ENCODE data around the gene PHOSPHO2. TPM values are rescaled to one million over a fixed set of nuclear protein-coding genes. Genes with fewer than 3 reads are reported as not detected.

Gene PHOSPHO2
- total RNA-seq, 1 donor from 2014 or later: 5.5 TPM

GRCh38 chr2:169729274-169729605, 35.0 kb downstream of the PHOSPHO2 start:
- DNase-seq (no peak), ATAC-seq (no peak)
- Histone ChIP-seq H3K9me3 (no peaks in the 10 kb centered on the region), H3K4me1 (no peaks in the 10 kb centered on the region), H3K27ac (no peak overlapping the region), H3K4me3 (no peak overlapping the region), H3K27me3 (no peaks in the 10 kb centered on the region), H3K36me3 (no peaks in the 10 kb centered on the region)
- intact Hi-C loops (cut with DNase I): no loop called here
- TF ChIP-seq CTCF (IDR thresholded peaks at IDR 0.05): no peak

GRCh38 chr2:169732075-169732474, 37.8 kb downstream of the PHOSPHO2 start:
- Histone ChIP-seq H3K27ac (no peak overlapping the region), H3K4me1 (no peaks in the 10 kb centered on the region), H3K36me3 (no peaks in the 10 kb centered on the region), H3K9me3 (no peaks in the 10 kb centered on the region), H3K4me3 (no peak overlapping the region), H3K27me3 (no peaks in the 10 kb centered on the region)
- ATAC-seq (no peak), DNase-seq (no peak)
- intact Hi-C loops (cut with DNase I): no loop called here
- TF ChIP-seq CTCF (IDR thresholded peaks at IDR 0.05): no peak

GRCh38 chr2:169732583-169733358, 38.5 kb downstream of the PHOSPHO2 start:
- Histone ChIP-seq H3K4me1 (no peaks in the 10 kb centered on the region), H3K4me3 (peak overlapping the region; percentile 64), H3K36me3 (no peaks in the 10 kb centered on the region), H3K27me3 (no peaks in the 10 kb centered on the region), H3K27ac (peak overlapping the region; percentile 21), H3K9me3 (no peaks in the 10 kb centered on the region)
- DNase-seq: no peak
- intact Hi-C loops (cut with DNase I): no loop called here
- no peak for TF ChIP-seq CTCF (IDR thresholded peaks at IDR 0.05)
- no peak for ATAC-seq

- no peaks in the 10 kb centered on the region for H3K36me3 ChIP-seq
- H3K4me3 ChIP-seq: peak overlapping the region; percentile 57
- DNase-seq (peak; percentile 70), ATAC-seq (peak; percentile 70)
- TF ChIP-seq CTCF (IDR thresholded peaks at IDR 0.05): no peak
- no peaks in the 10 kb centered on the region for H3K27me3 ChIP-seq
- intact Hi-C loops (cut with DNase I): no loop called here
- H3K4me1 ChIP-seq: no peaks in the 10 kb centered on the region
- H3K27ac ChIP-seq: no peak overlapping the region
- H3K9me3 ChIP-seq: no peaks in the 10 kb centered on the region
Measured at GRCh38 chr2:169734169-169734847, 40.0 kb downstream of the PHOSPHO2 start.

- TF ChIP-seq CTCF (IDR thresholded peaks at IDR 0.05): no peak
- ATAC-seq (no peak), DNase-seq (no peak)
- Histone ChIP-seq H3K4me3 (no peak overlapping the region), H3K27me3 (no peaks in the 10 kb centered on the region), H3K4me1 (no peaks in the 10 kb centered on the region), H3K27ac (no peak overlapping the region), H3K9me3 (no peaks in the 10 kb centered on the region), H3K36me3 (no peaks in the 10 kb centered on the region)
- intact Hi-C loops (cut with DNase I): no loop called here
Measured at GRCh38 chr2:169735623-169736022, 41.4 kb downstream of the PHOSPHO2 start.

Measured in upper lobe of right lung (tissue), 1 donor.